ENCODE measurements around the gene ACOX1.
"Not testable (repeated sequence)": the region's sequence is repeated elsewhere in the genome, so short reads cannot be mapped to it uniquely, and the experiment has no call there.

ACOX1 gene

DNA sequence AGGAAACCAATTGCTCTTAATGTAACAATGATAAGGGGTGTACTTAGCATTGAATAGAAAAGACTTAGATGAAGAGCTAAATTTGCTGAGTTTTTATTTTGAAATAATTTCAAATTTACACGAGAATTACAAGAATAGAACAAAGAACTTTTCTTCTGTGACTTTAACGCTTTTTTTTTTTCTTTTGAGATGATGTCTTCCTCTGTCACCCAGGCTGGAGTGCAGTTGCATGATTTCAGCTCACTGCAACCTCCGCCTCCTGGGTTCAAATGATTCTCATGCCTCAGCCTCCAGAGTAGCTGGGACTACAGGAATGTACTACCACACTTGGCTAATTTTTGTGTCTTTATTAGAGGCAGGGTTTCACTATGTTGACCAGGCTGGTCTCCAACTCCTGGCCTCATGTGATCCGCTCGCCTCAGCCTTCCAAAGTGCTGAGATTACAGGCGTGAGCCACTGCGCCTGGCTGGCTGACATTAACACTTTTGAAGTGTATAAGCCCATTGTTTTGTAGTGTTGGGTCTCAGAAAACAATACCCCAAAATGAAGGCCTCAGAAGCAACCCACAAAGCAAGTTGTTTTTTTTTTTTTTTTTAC lies 2.2 kb upstream of the ACOX1 start:
- TF ChIP-seq, protein P1, sequence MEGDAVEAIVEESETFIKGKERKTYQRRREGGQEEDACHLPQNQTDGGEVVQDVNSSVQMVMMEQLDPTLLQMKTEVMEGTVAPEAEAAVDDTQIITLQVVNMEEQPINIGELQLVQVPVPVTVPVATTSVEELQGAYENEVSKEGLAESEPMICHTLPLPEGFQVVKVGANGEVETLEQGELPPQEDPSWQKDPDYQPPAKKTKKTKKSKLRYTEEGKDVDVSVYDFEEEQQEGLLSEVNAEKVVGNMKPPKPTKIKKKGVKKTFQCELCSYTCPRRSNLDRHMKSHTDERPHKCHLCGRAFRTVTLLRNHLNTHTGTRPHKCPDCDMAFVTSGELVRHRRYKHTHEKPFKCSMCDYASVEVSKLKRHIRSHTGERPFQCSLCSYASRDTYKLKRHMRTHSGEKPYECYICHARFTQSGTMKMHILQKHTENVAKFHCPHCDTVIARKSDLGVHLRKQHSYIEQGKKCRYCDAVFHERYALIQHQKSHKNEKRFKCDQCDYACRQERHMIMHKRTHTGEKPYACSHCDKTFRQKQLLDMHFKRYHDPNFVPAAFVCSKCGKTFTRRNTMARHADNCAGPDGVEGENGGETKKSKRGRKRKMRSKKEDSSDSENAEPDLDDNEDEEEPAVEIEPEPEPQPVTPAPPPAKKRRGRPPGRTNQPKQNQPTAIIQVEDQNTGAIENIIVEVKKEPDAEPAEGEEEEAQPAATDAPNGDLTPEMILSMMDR (IDR thresholded peaks at IDR 0.05; ENCODE audit: control insufficient read depth, insufficient read depth, low read depth, low read length, missing control alignments), result no peak
- H3K4me3 ChIP-seq (ENCODE audit: control insufficient read depth, low read depth, low read length), result no peak overlapping the region
- no peak for DNase-seq (ENCODE audit: low read depth)

- TF ChIP-seq, protein P1 (IDR thresholded peaks at IDR 0.05; ENCODE audit: control insufficient read depth, insufficient read depth, low read depth, low read length, missing control alignments), result no peak
- DNase-seq (ENCODE audit: low read depth), result no peak
- peak overlapping the region; percentile 84 for H3K4me3 ChIP-seq (ENCODE audit: control insufficient read depth, low read depth, low read length)
Observed at GRCh38 chr17:75980188-75981018, 1.4 kb upstream of the ACOX1 start.

GRCh38 chr17:75979705-75980187 lies 780 bp upstream of the ACOX1 start:
- DNase-seq (ENCODE audit: low read depth), result no peak
- TF ChIP-seq, protein P1 (IDR thresholded peaks at IDR 0.05; ENCODE audit: control insufficient read depth, insufficient read depth, low read depth, low read length, missing control alignments), result no peak
- peak overlapping the region; percentile 84 for H3K4me3 ChIP-seq (ENCODE audit: control insufficient read depth, low read depth, low read length)

GRCh38 chr17:75976175-75976848 lies 2.7 kb downstream of the ACOX1 start:
- H3K4me3 ChIP-seq (ENCODE audit: control insufficient read depth, low read depth, low read length), result no peak overlapping the region
- DNase-seq (ENCODE audit: low read depth), result no peak
- TF ChIP-seq, protein P1 (IDR thresholded peaks at IDR 0.05; ENCODE audit: control insufficient read depth, insufficient read depth, low read depth, low read length, missing control alignments), result no peak

DNA sequence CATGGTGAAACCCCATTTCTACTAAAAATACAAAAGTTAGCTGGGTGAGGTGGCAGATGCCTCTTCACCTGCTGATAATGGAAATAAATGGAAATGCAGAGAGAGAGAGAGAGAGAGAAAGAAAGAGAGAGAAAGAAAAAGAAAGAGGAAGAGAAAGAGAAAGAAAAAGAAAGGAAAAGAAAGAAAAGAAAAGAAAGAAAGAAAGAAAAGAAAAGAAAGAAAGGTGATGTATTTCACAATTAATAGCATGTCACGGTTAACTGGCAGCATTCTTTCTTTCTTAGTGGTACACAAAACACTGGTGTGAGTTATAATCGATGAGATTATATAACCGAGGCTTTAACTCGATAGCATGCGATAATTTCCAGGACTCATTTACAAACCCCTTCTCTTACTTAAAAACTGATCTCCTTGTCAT lies 3.2 kb downstream of the ACOX1 start:
- DNase-seq (ENCODE audit: low read depth), result no peak
- TF ChIP-seq, protein P1 (IDR thresholded peaks at IDR 0.05; ENCODE audit: control insufficient read depth, insufficient read depth, low read depth, low read length, missing control alignments), result no peak
- H3K4me3 ChIP-seq (ENCODE audit: control insufficient read depth, low read depth, low read length), result no peak overlapping the region

GRCh38 chr17:75975187-75975586 lies 3.8 kb downstream of the ACOX1 start:
- H3K4me3 ChIP-seq (ENCODE audit: control insufficient read depth, low read depth, low read length), result not testable (repeated sequence)

GRCh38 chr17:75970626-75971025 lies 8.3 kb downstream of the ACOX1 start:
- TF ChIP-seq, protein P1 (IDR thresholded peaks at IDR 0.05; ENCODE audit: control insufficient read depth, insufficient read depth, low read depth, low read length, missing control alignments), result no peak
- H3K4me3 ChIP-seq (ENCODE audit: control insufficient read depth, low read depth, low read length), result no peak overlapping the region
- no peak for DNase-seq (ENCODE audit: low read depth)

More at GRCh38 chr17:75975187-75975586, 3.8 kb downstream of the ACOX1 start:
- not testable (repeated sequence) for DNase-seq (ENCODE audit: low read depth)

Data from AG09309 (cell line).